ENCODE results near the gene SUGCT.

Gene SUGCT

GRCh38 chr7:40757109-40757508 lies 622.3 kb downstream of the SUGCT start:
- no peak for DNase-seq

DNA sequence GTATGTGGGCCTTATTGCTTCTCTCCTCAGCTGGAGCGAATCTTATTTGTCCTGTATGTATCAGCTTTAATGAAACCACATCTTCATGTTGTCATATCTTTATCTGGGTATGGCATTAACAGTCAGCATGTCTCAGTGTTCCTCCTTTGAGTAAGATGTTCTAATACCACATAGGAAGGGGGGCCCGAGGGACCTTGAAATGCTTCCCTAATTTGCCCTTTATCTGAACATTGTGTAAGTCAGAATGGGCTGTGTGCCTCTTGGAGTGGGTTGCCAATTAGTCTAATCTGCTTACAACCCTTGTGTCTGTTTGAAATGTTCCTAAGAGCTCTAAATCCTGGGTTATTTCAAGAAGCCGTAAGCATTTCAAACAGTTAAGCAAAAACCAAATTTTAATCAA lies 623.8 kb downstream of the SUGCT start:
- no peak for DNase-seq

DNA sequence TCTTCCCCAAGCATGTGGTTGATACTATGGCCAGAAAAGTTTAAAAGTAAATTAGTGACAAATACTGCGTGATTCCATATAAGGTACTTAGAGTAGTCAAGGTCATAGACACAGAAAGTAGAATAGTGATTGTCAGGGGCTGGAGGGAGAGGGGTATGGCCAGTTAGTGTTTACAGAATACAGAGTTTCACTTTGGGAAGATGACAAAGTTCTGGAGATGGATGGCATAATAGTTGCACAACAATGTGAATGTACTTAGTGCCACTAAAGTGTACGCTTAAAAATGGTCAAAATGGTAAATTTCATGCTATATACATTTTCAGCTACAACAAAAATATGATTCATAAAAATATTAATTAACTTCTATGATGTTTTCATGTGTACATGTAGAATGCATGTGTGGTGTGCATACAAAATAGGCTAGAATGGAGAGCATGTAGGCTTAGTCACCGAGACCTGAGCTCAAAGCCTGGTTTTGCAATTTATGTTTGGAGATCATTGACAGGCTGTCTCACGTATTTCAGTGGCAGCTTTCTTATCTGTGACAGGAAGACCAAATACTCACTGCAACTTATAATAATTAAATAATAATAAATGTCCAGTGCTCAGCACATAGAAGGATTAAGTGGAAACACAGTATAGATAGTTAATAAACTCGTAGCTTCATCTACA lies 625.6 kb downstream of the SUGCT start:
- DNase-seq = no peak

- DNase-seq = no peak
Observed at GRCh38 chr7:40760987-40761386, 626.2 kb downstream of the SUGCT start.

- no peak for DNase-seq
Observed at GRCh38 chr7:40761762-40762560, 627.2 kb downstream of the SUGCT start.

DNA sequence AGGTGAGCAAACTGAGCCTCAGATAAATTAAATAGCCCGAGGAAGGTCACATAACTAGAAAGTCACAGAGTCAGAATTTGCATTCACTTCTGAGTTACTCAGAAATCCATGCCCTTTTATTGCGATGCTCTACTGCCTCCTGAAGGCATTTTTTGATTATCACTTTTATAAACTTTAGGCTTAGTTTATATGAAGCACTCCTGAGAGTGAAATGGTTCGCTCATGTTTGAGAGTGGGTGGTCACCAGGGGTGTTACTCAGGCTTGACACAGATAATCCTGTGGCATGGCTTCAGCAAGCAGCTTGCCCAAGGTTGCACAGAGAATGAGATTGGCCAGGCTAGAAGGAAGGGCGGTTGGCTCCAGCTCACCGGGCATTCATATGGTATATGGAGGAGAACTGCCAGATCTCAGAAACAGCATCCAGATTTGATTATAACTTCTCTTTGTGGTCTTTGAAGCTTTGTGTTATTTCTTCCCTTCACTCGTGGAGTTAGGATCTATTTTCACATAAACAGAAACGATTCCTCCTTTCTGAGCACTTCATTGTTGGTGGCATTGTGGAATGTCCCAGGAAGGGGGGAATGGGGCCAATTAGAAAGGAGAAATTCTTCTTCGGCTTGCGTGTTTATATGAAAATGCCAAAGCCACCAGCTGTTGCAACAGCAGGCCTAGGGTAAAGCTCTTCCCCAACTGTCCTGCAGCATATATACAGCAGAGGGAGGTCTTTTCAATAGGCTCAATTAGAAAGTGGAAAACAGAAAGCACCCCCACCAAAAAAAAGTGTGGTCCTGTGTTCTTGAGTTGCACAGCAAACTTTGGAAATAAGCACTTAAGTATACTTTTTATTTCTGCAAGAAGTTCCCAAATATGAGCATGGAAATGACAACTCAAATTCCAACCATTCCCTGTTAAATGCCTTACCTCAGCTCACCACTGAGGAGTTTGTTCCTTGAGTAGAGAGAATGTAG lies 628.8 kb downstream of the SUGCT start:
- DNase-seq = no peak

- no peak for DNase-seq
Observed at GRCh38 chr7:40765639-40766038, 630.8 kb downstream of the SUGCT start.

DNA sequence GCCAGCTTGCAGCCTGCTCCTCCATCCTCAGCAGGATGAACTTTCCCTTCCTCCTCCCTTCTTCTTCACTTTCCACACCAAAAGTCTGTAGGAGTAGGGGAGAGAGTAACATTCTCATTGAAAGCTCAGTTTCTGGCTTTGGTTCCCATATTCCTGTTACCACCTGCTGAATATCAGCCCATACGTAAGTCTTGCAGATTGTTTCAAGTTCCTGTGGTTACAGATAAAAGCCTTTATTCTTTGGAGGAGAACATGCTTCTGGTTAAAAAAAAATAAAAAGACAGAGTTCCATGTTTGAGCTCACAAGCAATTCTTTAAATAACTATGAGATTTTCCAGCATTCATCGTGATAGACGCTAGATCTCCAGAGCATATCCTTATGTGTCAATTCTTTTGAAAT lies 637.3 kb downstream of the SUGCT start:
- no peak for DNase-seq

GRCh38 chr7:40773656-40774055 lies 638.9 kb downstream of the SUGCT start:
- no peak for DNase-seq

DNA sequence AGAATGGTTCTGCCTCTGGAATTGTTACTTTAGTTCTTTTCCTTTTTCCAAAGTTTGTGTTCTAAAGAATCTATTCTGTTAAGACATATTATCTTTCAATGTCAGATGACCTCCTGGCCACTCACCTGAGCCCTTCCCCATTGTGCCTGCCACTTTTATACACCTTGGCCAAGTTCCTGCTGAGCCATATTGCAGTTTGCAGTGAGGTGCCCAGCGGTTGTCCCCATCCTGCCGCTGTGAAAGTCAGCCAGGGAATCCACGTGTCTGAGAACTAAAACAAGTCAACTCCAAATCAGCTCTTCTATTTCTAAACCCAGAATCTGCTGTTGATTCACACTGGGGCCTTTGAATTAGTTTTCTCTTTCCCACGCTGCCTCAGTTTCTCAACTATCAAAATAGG lies 641.1 kb downstream of the SUGCT start:
- no peak for DNase-seq

DNA sequence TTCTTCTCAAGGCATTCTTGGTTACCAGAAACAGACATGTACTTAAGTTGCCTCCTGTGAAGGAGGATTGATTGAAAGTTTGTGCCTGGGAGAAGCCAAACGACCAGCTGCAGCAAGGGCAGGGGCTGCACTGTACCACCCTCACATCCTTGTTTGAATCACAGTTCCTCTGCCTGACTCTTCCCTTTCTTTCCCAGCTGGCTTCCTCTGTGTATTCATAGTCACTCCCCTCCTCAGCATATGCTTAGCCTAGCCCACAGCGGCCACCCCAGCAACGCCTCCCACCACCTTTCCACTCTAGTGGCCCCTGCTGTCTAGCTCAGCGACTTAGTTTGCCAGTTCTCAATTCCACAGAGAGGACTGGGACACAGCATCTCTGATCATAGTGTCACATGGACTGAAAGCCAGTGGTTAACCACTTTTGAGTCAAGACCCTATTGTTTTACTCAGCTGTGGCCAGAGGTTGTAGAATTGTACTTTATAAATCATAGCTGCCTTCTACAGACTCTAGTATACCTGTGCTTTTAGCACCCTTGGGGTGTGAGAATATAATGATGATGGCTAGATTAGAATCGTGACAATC lies 643.0 kb downstream of the SUGCT start:
- DNase-seq = no peak

- no peak for DNase-seq
Observed at GRCh38 chr7:40780460-40780859, 645.7 kb downstream of the SUGCT start.

- DNase-seq = no peak
Observed at GRCh38 chr7:40782836-40783235, 648.0 kb downstream of the SUGCT start.

DNA sequence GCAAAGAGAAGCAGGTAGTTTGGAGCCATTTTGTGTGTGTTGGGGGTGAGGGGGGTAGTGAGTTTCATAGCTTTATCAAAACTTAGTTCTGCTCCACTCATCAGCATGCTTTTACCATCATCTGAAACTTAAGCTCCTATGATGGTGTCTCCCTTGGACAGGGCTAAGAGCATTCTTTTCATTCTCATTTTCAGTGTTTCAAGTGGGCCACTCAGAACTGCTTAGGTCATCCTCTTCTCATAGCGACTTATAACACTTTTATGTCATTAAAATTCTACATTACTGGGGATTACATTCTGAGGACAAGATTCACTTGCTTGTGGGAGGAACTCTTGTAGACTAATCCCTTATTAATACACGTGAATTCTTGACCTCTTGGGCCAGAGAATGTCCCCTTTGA lies 649.4 kb downstream of the SUGCT start:
- DNase-seq = no peak

GRCh38 chr7:40786909-40787308 lies 652.1 kb downstream of the SUGCT start:
- DNase-seq = no peak

DNA sequence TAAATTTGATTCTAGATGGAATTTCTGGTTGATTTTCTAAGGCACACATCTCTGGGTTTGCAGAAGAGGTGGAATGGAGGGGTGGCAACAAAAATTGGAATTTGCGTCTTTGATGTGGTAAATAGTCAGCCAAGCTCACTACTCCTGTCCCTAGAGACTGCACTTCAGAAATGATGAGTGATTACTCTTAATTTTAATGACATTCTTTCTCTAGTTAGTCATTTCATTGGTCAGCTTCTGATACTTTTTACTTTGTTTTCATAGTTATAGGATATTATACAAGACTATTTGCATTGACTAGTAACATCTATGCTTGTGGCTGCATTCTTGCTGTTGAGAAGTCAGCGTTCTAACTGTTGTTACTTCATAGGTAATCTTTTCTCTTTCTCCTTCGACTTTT lies 658.3 kb downstream of the SUGCT start:
- DNase-seq = no peak

DNA sequence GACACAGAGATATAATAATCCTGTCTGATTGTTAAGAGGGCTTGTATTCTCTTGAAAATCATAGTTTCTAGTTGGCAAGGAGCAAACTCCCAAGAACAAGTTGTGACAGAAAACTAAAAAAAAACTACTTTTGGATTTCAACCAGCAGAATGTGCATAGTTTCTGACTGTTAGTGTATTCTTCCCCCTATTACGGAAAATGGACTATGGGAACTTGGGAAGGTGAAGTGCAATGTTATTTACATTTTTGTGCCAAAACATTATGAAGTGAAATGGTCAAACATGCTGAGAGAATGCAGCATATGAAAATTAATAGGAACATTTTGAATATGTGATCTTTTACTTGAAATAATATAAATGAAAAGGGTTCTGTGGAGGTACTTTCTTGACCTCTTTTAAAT lies 660.8 kb downstream of the SUGCT start:
- no peak for DNase-seq

DNA sequence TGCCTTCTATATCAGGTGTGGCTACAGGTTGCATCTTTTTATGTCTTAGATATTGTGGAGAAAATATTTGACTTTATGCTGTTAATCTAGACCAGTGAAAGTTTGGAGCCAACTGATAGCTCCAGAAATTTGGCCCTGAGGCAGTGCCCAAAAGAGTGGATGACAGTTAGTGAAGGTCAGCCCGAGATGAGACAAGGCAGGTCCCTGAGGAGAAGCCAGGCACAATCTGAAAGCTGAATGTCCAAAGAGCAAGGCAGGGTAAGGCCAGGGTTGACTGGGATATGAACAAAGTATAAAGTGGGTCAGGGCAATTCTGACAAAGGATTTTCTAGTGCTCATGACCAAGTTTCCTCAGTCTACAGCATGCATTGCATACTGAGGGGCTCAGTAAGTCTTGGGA lies 661.9 kb downstream of the SUGCT start:
- DNase-seq = no peak

GRCh38 chr7:40798613-40799012 lies 663.8 kb downstream of the SUGCT start:
- DNase-seq = no peak

- DNase-seq = no peak
Observed at GRCh38 chr7:40799493-40800403, 664.9 kb downstream of the SUGCT start.

DNA sequence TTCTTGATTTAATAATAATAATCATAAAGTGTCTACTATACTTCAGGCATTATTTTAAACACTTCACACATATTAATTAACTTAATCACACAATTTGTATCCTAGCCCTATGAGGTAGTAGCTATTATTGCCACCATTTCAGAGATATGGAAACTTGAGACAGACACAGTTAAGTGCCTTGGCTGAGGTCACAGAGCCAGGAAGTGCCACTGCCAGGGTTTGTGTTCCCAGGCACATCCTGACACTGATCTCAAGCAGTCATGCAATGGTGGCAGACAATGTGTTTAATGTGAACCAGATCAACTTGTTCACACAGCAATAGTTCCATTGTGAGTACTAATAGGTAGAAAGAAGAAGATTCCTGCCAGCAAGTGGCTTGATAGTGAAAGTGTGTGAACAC lies 666.0 kb downstream of the SUGCT start:
- no peak for DNase-seq

DNA sequence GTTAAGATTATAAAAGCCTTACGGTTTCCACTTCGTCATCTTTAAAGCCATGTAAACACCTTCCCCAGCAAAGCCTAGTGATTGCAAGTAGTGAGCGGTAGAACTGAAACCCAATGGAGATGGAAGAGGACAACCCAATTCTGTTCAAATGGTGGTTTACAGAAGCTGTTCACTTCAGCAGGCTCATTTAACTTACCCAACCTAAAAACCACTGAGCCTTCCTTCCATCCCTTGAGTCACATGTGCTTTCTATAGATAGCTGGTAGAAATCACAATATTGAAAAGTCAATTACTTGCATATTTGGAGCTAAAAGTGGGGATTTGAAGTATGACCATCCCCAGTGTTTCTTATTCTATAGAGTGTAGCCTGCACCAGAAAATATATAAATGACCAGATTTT lies 667.7 kb downstream of the SUGCT start:
- no peak for DNase-seq

All from CD4-positive, alpha-beta T cell treated with Interleukin-12 subunit alpha and Interleukin-12 subunit beta, for 1 hour (primary cell).